22Rv1 (cell line): ENCODE measurements around the gene DSCAM.

Source experiments
- H3K27ac ChIP-seq: fragments of 450-650 bp; 2 replicates; pipeline ENCODE4 v1.5.1; 2017
- ZFX ChIP-seq: fragments of 450-650 bp; IDR thresholded peaks from 2 replicates; pipeline ENCODE4 v1.6.1; 2017; ENCODE audit warnings: antibody characterized with exemption, borderline replicate concordance
- TF ChIP-seq, protein P1 (sequence below): fragments of 450-650 bp; IDR thresholded peaks from 2 replicates; pipeline ENCODE4 v1.5.1; 2017; ENCODE audit warnings: mild to moderate bottlenecking

The DSCAM gene

DNA sequence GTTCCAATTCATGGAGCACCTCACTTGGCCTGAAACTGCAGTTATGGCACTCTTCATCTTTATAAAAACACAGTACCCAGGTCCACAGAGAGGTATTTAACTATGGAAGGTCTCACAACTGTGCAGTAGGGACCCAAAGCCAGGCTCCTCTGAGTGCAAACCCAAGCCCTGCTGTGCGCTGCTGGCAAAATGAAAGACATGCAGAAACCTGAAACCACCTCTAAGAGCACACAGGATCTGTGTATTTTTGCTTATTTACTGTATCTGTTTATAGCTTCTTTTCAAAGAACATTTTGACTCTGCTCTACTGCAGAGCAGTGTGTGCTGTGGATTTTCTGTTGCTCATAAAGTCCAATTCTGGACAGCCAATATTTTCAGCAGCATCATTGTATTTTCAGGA, 166.6 kb downstream of the DSCAM start:
- TF ChIP-seq ZFX = no peak
- TF ChIP-seq, protein P1, sequence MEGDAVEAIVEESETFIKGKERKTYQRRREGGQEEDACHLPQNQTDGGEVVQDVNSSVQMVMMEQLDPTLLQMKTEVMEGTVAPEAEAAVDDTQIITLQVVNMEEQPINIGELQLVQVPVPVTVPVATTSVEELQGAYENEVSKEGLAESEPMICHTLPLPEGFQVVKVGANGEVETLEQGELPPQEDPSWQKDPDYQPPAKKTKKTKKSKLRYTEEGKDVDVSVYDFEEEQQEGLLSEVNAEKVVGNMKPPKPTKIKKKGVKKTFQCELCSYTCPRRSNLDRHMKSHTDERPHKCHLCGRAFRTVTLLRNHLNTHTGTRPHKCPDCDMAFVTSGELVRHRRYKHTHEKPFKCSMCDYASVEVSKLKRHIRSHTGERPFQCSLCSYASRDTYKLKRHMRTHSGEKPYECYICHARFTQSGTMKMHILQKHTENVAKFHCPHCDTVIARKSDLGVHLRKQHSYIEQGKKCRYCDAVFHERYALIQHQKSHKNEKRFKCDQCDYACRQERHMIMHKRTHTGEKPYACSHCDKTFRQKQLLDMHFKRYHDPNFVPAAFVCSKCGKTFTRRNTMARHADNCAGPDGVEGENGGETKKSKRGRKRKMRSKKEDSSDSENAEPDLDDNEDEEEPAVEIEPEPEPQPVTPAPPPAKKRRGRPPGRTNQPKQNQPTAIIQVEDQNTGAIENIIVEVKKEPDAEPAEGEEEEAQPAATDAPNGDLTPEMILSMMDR = no peak
- peak overlapping the region; percentile 75 for H3K27ac ChIP-seq

DNA sequence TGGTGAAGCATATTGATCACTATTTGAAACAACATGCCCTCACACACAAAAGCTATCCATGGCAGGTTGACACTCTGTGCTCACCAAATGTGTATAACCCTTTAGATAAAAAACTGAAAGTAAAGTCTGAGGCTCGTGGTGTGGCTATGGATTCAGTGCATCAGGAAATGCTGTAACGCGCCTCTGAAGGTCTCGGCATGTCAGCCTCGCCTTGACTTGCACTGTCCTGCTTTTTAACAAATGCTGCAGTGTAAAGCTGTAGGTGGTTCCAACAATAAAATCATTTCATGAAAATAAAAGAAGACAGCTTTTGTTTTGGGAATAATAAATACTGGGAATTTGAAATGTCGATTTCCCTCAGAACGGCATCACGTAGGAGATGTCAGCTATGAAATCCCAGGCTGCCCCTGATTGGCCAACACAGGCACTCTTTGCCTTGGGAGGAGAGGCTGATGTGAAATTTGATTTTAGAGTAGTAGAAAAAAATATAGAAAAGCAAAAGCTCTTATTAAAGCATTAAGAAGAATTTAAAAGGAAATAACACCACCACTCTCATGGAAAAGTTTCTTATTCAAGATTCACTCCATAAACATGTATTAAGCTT, 168.2 kb downstream of the DSCAM start:
- no peak overlapping the region for H3K27ac ChIP-seq
- TF ChIP-seq, protein P1 = no peak
- no peak for TF ChIP-seq ZFX

DNA sequence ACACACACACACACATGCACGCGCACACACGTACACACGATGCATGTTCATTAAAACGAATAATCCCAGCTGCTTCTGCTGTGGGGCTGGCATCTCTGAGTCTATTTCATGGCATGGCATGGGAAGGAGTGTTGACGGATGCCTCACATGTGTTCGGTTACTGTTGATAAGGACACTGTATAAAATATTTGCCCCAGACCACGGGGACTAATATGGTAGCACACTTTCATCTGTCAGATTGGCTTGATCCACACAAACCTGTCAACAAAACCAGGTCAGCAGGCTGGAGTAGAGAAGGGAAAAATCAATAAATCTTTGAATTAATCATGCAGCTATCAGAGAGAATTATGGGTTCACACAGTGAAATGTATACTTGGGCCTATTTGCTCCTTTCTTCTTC, 171.9 kb downstream of the DSCAM start:
- TF ChIP-seq, protein P1 = no peak
- no peak for TF ChIP-seq ZFX
- no peak overlapping the region for H3K27ac ChIP-seq

DNA sequence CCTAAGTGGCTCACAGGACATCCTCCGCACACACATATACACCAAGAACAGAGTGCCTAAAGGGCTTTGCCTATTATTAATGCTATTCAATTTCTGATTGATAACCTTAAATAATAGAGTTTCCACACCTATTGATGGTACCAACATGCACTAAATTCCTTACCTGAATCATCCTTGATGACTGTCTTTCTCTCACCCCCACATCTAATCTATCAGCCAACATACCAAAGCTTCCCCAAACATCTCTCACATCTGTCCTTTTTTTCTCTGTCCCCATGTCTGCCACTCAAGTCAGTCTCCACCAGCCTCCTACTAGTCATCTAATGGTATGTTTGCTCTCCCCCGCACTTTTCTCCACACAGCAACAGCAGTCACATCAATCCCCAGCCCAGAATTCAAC, 174.4 kb downstream of the DSCAM start:
- H3K27ac ChIP-seq = no peak overlapping the region
- TF ChIP-seq, protein P1 = no peak
- TF ChIP-seq ZFX = no peak

DNA sequence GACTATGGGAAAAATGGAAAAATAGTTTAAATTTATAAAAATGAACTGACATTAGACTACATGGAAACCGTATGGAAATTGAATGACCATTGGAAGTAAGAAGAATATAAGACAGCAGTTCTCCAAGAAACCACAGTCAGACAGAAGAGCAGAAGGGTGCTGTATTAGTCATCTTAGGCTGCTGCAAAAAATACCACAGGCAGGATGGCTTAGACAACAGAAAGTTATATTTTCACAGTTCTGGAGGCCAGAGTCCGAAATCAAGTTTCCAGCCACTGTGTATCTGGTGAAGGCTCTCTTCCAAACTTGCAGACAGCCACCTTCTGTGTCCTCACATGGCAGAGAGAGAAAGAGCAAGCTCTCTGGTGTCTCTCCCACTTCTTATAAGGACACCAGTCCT, 175.2 kb downstream of the DSCAM start:
- no peak overlapping the region for H3K27ac ChIP-seq
- TF ChIP-seq, protein P1 = no peak
- no peak for TF ChIP-seq ZFX

DNA sequence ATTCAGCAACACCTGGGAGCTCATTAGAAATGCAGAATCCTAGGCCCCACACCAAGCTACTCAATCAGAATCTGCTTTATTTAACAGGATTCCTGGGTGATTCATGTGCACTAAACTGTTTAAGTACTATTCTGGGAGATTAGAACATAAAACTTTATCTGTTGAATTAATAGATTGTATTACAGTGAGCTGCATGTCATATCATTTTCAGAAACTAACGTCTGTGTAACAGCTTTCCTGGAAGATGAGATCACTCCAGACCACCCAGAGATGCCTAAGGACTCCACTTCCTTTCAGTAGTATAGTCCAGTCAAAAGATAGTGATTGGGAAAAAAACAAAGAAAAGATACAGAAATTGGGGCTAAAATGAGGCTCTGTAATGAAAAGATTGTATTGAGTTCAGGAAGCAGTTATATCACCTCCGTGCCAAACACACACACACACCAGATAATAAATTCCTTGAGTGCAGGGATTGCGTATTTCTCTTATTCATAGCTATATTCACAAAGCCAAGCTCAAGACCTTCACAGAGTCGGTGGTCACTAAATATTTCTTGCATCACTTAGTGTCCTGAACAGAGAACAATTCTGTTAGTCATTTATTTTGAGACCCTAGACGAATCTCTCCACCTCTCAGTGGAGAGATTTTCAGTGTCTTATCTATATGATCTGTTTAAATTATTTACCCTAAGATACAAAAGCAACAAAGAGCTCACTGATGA, 178.2 kb downstream of the DSCAM start:
- TF ChIP-seq, protein P1 = no peak
- no peak for TF ChIP-seq ZFX
- H3K27ac ChIP-seq = no peak overlapping the region

DNA sequence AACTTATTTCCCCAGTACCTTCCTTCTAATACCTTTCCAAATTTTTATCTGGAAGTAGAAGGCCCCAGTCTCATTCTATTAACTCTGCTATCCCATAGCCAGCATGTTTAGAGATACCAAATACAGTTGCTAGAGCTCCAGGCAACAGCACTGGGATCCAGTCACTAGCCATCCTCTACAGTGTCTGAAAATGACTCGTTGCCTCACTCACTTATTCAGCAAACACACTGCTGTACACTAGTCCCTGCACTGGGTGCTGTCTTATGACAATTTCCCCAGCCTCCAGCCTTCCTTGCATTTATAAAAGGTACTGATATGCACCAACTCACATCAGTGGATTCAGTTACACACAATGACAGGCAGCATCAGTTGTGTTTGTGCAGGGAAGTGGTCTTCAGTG, 179.0 kb downstream of the DSCAM start:
- no peak overlapping the region for H3K27ac ChIP-seq
- TF ChIP-seq, protein P1 = no peak
- TF ChIP-seq ZFX = no peak
